SK-N-SH treated with all-trans-retinoic acid at 6 μM for 48 hours (cell line): ENCODE measurements around the gene KCNIP1.

Source experiments
- ARNTL ChIP-seq: fragments of 450-650 bp; formaldehyde crosslinking; IDR thresholded peaks from 2 replicates; pipeline ENCODE4 v1.5.0; 2020; ENCODE audit warnings: low read depth, mild to moderate bottlenecking, moderate library complexity, borderline replicate concordance
- ESRRG ChIP-seq: fragments of 250-450 bp; sonication (Bioruptor Pico); IDR thresholded peaks from 2 replicates; pipeline ENCODE4 v1.6.1; 2021; ENCODE audit warnings: mild to moderate bottlenecking
- TCF4 ChIP-seq: fragments of 250-450 bp; sonication (Bioruptor Pico); IDR thresholded peaks from 2 replicates; pipeline ENCODE4 v1.8.0; 2021; ENCODE audit warnings: mild to moderate bottlenecking, moderate library complexity, borderline replicate concordance
- TF ChIP-seq, protein P1 (sequence below): fragments of 250-450 bp; sonication (Bioruptor Pico); IDR thresholded peaks from 2 replicates; pipeline ENCODE4 v1.8.0; 2020; ENCODE audit warnings: mild to moderate bottlenecking, moderate library complexity, borderline replicate concordance

DNA sequence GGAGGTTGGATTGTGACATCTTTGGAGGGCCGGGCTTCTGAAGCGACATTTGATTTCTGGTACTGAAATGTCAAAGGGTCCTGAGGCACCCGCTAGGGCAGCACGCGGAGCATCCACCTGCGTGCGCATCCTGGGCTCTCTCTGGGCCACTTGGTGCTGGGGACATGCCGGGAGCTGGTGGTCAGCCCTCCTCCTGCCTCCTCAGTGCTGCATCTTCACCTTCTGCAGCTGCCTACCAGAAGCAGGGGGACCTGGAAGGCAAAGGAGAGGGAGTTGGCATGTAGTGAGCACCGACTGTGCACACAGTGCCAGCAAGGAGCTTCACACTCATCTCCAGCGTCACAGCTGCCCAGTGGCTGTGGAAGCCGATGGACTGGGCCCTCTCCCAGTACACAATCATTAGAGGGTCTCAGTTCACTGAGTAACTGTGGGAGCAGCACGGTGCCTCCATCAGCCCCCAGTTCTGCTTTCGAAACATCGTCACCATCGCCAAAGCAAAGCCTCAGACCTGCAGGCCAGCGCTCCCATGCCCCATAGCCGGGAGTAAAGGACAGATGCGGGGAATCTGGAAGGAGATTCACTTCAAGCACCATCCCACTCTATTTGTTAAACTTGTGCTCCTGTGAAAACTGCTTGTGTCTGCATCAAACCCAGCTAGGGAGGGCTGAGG, 138.4 kb downstream of the KCNIP1 start:
- TF ChIP-seq ARNTL (no peak), ESRRG (no peak), TCF4 (CRISPR knock-in tag) (no peak)
- TF ChIP-seq, protein P1, sequence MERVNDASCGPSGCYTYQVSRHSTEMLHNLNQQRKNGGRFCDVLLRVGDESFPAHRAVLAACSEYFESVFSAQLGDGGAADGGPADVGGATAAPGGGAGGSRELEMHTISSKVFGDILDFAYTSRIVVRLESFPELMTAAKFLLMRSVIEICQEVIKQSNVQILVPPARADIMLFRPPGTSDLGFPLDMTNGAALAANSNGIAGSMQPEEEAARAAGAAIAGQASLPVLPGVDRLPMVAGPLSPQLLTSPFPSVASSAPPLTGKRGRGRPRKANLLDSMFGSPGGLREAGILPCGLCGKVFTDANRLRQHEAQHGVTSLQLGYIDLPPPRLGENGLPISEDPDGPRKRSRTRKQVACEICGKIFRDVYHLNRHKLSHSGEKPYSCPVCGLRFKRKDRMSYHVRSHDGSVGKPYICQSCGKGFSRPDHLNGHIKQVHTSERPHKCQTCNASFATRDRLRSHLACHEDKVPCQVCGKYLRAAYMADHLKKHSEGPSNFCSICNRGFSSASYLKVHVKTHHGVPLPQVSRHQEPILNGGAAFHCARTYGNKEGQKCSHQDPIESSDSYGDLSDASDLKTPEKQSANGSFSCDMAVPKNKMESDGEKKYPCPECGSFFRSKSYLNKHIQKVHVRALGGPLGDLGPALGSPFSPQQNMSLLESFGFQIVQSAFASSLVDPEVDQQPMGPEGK (CRISPR knock-in tag), result no peak
